NCI-H1092 (cell line): ENCODE results near the gene PTPRE.

Source experiments
- DNase-seq: peaks from one replicate; lab custom pipeline; 2025; lab: John Stamatoyannopoulos, UW

The PTPRE gene

DNA sequence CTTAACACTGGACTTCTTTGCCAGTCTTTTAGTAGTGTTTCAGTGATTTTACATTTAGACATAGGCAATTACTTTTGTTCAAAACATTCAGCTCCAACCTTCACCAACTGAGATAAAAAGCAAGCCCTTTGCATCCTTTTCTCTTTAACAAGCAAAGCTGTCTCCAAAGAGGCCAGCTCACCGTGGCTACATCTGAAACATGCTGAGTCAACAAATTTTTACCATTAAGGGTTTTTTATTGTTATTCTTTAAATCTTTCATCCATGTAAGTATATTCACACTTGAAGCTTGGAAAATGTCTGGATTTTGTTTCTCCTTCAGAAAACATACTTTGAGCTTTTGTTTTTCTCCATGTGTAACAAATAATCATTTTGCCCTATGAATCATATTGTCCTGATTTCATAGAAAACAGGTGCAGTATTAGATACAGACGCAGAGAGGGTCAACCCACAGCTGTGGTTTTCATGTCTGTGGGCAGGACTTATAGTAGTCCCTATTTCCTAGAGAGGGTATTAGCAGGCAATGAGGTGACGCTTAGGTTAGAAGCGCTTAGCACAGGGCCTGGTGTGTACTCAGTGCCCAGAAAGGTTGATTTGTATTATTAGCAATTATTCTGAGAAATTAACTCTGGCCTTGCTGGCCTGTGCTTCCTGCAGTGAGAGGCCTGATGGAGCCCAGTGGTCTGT lies 119.9 kb downstream of the PTPRE start:
- no peak for DNase-seq

DNA sequence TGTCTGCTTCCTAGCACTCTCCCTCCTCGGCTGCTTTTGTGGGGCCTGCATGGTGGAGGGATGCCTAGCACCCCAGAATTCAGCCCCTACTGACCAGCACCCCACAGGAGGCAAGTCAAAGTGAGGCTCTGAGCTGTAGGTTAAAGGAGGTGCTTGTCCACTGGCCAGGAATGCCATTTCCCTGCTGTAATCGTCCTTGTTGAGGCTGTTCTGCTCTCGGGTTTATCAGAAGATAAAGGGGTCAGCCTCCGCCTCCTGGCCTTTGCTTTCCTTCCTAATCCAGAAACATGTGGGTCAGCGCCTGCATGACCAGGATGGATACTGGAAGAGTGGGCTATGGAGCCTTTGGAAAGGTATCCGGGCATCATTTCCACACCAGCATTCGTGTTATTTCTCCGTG lies 120.4 kb downstream of the PTPRE start:
- DNase-seq = no peak

DNA sequence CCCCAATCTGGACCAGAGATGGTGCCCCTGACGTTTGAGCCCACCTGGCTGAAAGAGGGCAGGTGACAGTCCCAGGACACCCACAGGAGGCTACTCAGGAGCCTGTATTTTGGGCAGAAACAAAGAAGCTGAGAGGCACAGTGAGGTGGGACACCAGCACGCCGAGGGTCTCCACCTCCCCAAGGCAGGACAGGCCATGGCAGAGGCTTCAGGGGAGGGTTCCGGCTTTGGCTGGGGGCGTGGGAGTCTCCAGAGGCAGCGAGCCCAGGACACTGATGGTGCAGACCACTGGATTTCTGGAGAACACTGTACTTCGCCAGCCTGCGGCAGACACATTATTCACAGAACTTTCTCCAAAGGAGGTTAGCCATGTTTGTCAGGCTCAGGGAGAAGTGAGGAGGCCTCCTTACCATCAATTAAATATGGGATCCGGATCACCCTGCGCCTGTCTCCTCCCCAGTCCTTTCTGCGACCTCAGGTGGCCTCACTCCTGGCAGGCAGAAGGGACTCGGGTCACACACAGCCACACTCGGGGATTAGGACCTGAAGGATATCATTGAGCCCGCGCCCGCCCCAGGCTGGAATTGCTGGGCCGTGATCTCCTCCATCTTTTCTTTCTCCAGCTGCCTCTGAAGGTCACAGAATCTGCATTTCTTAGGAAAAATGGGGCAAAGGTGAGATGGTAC lies 121.1 kb downstream of the PTPRE start:
- no peak for DNase-seq

DNA sequence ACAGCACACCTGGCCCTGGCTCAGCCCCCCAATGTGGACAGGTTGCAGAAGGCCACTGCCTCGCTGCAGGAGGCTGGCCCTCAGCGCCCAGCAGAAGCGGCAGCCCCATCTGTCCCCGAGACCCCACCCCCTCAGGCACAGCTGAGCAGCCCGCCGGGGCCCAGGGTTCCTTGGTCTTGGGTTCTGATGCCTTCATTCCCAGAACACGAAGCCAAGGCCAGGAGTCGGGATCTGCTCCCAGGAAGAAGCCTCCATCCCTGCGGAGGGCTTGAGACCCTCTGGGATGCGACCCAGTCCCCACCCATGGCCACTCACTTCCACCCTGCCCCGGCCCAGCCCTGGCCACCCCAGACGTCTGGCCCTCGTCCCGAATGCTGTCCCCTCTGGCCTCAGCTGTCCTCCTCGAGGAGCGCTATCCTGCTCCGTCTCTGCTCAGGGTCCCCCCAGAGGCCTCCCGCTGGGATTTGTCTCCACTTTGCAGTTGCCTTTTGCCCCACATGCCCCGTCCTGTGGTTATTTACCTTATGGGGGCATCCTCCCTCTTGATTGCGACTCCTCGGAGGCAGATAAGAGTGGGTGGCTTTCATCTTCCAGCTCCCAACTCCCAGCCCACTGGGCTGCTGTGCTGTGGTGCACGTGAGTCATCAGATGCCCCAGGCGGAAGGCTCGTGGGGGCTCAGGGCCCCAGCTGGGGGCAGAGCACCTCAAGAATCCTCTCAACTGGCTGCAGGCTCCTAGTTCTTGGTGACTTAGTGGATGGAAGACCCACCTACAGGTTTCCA lies 121.8 kb downstream of the PTPRE start:
- DNase-seq = no peak

DNA sequence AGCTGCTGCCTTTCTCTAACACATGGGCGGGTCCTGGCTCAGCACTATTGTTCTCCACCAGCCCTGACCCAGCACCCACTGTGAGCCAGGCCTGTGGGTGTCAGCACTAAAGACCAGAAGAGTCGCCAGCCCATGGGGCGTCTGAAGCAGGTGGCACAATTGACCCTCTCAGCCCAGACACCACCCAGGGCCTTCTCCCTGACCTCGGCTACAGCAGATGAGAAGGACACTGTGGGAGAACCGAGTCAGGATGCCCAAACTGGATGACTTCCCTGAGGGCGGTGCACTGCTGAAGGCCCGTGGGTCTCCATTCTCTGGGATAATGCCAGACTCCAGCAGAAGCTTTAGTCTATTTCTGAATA lies 122.4 kb downstream of the PTPRE start:
- DNase-seq = no peak

DNA sequence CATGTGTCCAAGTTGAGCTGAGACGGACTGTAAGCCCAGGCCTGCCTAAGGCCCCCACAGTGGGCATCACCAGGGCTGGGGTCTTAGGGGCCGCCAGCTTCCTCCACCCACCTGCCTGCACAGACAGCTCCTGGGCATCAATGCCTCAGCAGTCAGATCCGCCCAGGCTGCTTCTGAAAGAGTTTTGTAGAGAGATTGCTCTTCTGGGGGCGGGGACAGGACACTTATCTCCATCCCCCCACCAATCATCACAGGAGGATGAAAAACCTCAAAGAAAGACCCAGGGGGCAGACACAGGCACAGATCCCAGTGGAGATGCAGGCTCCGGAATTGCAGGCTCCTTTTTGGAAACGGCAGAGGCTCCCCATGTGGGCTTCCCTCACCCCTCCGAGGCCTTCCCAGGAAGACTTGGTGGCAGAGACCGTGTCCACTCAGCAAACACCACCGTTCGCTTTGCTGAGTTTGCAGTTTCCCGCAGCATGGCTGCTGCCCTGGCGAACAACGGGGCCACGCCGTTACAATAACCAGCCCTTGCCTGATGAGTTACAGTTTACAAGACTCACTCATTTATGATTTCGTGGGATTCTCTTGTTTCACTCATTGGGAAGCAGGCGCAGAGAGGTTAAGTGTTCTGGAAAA lies 122.9 kb downstream of the PTPRE start:
- no peak for DNase-seq

DNA sequence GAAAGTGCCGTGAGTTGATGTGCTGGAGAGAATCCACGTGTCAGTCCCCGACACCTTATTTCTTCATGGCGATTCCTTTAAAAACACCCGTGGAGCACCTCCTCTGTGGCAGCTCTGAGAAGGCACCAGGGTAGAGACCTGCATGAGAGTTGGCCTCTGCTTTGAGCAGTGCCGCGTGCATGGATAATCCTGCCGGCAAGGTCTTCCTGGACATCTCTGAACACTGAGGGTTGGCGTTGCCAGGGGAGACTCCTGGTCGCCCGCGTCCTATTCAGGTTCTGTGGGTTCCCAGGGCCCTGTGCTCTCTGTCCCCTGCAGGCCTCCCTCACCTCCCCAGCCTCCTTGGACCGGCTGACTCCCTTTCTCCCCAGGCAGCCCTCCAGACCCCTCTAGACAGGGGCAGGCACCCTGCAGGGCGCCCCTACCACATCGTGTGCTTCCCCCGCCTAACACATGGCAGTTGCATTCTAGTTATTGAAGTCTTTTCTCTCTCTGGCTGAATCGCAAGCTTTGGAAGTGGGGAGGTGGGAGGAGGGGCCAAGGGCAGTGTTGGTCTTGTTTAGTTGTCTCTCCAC lies 123.7 kb downstream of the PTPRE start:
- DNase-seq = no peak

DNA sequence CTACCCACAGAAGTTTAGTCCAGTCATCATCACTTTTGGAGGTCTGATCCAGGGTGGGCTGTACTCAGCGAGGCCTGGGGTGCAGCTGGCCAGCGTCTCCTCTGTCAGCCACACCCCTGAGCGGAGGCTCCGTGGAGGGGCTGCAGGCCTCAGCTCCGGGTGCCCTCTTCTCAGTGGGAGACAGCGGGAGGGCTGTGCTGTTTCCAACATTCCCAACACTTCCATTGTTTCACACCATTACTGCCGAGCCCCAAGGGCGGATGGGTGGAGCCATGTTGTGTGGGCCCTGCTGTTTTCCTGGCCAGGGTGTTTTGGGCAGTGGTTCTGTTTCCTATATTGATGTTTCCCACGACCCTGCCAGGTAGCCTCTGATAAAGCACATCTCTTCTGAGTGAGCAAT lies 124.3 kb downstream of the PTPRE start:
- no peak for DNase-seq

DNA sequence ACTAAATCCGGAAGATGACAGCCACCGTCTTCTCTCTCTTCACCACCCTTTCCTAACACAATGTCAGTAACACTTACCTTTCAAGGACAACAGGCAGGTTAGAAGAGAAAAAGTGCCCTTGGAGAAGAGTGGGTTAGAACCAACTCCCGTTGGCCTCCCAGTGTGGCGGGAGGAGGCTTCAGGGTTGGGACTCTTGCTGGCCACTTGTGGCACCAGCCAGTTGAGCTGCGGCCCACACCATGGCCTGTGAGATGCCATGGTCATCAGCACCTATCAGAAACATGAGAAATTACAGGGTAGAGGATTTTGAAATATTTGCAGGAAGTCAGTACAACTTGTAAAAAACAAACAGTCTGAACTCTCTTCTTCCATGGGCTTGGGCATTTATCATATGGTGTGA lies 125.6 kb downstream of the PTPRE start:
- DNase-seq = no peak

DNA sequence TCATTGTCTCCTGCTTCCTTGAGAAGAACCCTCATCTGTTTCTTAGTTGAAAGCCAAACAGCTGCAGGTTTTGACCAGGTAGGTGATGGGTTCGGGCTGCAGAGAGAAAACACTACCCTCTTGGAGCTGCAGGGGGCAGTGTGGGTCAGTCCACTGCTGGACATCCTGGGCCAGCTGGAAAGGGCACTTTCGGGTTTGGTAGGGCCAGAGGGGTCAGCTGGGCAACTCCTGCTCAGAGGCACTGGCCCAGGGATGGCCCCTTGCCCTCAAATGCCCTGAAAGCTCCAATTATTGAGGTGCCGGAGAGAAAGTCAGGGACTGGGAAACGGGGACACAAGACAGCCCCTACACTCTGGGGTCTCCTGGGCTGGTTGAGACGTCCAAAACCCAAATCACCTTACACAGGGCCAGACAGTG lies 128.7 kb downstream of the PTPRE start:
- DNase-seq = no peak

DNA sequence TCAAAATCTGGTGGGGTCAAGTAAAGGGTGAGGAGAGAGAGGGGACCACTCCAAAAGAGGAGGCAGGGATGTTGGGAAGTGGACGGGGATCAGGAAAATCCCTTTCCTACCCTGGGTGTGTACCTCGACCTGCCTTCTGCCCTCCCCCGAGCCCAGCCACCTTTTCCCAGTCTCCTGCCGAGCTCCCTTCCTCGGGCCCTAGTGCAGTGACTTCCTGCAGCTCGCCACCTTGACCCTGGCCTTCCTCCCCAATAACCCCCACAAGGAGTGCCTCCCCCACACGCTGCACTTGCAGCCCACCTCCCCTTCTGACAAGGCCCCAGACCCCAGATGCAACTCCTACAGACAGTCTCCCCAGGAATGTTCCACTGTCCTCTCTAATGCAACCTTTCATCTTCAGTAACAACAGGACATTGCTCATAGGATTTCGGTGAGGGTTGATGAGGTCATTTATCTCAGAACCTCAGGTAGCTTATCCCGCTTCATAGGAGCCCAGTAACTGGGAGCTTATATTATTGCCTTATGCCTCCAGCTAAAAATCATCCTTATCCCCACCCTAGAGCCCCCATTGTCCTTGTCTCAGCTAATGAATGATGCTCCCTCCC lies 129.2 kb downstream of the PTPRE start:
- DNase-seq = no peak

DNA sequence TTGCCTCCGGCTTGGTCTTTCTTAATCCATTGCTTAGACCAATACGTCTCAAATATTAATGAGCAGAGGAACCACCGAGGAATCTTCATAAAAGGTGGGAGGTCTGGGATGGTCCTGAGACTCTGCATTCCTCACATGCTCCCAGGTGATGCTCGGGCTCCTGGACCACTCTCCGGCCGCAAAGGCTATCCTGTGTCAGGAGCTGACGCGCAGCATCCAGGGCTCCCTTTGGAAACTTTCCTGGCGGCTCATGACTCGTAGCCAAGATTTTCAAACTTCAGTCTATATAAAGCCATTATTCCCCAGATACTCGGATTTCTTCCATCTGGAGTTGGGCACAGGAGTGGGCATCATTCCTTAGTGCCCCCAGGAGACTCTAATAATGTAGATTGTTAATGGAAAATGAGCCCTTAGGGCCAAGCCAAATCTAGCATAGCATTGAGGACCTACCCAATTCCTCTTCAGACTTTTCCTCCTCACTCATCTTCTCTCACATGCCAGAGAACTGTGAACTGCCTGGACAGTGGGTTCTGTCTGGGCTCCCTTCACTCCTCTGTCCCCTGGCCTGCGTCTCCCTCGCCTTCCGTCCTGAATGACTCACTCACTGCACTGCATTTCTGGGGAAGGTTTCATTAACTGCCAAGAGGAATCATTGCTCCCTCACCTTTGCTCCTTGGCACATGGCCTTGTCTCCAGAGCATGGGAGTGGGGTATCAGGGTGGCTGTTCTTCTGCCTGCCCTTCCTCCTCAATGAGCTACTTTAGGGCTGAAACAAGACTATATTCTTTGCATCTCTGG lies 130.0 kb downstream of the PTPRE start:
- DNase-seq = no peak

DNA sequence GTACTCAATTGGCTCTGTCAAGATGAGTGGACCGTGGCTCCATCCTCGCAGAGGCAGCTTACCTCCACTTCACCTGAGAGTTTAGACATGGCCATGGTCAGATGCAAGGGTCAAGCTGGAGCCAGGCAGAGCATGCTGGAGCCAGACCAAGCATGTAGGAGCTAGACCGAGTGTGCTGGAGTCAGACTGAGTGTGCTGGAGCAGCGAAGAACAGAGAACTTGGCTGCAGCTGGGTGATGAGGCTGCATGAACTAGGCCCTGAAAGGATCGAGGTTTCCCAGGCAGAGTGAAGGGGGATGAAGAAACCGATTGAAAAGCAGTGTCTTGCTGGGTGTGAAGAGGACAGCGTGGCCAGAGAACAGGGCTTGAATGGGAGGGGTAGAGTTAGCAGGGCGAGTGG lies 133.2 kb downstream of the PTPRE start:
- DNase-seq = no peak

DNA sequence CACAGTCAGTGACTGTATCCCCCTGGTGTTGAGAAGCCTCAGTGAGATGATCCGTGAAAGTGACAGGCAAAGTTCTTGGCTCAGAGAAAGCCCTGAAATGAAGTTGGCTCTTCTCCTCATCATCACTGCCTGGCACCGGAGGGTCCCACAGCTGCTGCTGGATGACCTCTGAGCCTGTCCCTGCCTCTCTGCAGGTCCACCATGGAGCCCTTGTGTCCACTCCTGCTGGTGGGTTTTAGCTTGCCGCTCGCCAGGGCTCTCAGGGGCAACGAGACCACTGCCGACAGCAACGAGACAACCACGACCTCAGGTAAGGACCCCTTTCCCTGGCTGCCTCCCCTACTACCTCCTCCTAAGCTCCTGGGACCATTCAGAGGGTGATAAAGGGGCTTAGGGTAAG lies 133.8 kb downstream of the PTPRE start:
- no peak for DNase-seq

DNA sequence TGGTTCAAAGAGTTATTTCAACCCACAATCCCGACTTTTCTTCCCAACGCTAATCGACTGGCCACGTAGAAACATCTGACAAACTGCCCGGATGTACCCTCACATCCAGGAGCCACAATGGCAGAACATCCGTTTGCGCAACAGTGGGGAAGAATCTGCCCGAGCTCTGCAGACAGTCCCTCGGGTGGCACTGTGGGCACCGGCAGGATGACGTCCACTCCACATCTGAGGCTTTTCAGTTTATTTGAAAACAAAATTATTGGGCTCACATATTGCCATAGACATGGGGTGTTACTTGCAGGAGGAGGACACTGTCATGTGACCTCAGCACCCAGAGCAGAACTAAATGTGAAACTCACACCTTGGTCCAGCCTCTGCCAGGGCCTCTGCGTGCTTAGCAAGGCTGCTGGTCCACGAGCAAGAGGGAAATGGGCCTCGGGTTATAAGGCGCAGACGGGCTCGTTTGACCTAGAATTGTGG lies 135.3 kb downstream of the PTPRE start:
- DNase-seq = no peak

DNA sequence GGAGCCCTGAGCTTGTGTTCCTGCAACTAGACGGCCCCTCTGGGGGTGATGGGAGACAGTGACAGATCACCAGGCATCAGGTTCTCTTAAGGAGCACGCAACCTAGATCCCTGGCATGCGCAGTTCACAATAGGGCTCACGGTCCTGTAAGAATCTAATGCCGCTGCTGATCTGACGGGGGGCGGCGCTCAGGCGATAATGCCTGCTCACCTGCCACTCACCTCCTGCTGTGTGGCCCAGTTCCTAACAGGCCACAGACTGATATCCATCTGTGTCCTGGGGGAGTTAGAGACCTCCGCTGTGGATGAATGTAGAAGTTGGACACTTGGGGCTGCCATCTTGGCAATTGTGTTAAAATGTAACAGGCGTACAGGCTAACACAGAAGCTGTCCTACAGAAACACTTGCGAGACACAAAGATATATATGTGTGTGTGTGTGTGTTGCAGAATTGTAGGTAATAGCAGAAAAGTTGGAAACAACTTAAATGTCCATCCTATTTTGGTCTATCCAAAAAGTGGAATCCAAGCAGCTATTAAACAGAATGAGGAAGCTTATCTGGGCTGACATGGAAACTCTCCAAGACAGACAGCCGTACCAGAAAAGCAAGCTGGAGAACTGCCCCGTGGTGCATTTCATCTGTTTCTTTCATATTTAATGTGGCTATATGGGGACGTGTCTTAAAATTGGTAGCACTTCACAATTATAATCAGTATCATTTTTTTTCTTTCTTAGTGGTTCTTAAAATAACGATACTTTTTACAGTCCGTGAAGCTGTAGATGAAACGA lies 136.5 kb downstream of the PTPRE start:
- no peak for DNase-seq

DNA sequence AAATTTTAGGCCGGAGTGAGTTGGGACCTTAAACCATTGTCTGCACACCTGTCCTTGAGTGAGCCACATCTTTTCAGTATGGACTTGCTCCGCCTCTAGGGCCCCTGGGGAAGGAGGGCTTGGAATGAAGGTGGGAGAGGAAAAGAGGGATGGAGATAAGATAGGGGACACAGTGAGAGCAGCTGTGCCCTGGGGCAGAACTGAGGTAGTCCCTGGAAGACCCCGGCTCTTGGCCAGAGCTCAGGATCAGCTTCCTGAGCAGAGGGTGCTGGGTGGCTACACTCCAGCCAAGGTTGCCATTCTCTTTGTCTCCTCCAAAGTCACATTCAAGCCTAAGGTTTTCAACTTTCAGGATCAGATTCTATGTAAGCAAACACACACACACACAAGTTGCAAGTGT lies 137.3 kb downstream of the PTPRE start:
- no peak for DNase-seq

DNA sequence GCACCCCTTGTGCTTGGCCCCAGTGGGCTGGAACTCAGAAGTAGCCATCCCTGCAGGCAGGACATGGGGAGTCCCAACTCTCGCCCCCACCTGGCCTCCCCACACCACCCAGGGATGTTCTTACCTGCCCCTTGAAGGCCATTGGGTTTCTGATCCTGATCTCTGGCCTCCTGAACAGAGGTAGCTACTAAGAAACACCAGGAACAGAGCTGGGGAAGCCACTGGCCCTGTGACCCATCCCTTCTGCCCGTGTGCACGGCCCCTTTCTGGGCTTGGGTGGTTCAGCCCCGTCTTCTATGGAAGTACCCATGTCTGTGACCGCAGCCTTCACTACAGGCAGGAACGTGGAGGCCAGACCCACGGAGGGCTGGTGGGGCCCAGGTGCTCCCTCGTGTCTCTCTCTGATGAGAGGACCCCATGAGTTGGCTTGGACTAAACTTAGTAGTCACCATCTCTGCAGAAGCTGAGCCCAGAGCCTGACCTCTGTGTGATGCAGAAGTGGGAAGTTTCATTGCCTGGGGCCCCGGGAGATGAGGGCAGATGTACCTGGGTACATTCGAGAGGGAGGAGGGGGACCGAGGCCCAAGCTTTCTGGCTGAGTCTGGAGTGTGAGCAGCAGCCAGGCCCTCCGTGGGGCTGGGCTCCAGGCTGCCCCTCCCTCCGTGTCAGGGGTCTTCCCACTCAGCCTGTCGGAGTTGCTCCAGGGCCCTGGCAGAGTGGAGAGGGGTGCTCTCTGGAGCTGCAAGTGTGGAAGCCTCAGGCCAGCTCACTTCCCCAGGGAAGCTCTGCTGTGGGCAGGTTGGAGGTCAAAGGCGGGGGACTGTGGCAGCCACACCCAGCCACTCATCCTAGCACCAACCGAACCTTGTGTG lies 138.3 kb downstream of the PTPRE start:
- DNase-seq = no peak

DNA sequence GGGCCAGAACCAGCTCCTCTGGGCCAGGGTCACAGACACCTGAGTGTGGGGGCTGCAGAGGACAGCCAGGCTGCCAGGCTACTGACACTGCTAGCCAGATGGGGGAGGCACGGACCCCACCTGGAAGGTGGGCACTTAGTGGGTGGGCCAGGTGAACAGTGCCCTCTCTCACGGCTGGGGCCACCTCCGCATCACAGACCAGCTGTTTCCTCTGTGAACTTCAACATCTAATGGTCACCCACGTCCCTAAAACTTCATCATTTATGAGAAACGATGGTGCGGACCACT lies 138.9 kb downstream of the PTPRE start:
- DNase-seq = no peak
